ENCODE data around the gene FAM114A1. TPM values are rescaled to one million over a fixed set of nuclear protein-coding genes. Genes with fewer than 3 reads are reported as not detected.

FAM114A1 gene
- total RNA-seq = 173 and 229 TPM in 2 replicates

DNA sequence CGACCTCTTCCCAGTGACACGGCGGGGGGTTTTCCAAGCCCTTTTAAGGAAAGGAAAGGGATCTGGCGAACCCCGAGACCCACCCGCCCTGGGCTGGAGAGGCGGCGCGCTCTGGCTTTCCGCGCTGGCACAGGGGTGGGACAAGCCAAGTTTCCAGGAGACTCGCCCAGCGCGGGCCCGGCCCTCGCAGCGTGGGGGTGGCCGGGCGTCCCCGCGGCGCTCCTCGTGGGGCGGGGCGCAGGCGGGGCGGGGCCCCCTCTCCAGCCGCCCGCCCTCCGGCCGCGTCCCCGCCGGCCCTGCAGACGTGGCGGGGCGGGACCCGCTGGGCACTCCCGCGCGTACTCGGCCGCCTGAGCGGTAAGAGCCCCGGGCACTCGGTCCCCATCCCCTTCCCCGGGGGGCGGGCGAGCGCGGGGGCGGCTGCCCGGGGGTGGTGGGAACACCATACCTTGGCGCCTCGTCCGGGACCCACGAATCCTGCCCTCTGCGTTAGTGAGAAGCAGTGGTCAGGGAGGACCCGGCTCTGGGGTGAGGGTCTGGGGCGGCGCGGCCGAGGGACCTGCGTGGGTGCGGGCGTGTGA lies at the start of gene FAM114A1:
Gene FAM114A1, plus strand, starts transcription at position 329 of the 581 bp plus-strand sequence. CDS start 10,273 bp downstream, outside the sequence.

DNA sequence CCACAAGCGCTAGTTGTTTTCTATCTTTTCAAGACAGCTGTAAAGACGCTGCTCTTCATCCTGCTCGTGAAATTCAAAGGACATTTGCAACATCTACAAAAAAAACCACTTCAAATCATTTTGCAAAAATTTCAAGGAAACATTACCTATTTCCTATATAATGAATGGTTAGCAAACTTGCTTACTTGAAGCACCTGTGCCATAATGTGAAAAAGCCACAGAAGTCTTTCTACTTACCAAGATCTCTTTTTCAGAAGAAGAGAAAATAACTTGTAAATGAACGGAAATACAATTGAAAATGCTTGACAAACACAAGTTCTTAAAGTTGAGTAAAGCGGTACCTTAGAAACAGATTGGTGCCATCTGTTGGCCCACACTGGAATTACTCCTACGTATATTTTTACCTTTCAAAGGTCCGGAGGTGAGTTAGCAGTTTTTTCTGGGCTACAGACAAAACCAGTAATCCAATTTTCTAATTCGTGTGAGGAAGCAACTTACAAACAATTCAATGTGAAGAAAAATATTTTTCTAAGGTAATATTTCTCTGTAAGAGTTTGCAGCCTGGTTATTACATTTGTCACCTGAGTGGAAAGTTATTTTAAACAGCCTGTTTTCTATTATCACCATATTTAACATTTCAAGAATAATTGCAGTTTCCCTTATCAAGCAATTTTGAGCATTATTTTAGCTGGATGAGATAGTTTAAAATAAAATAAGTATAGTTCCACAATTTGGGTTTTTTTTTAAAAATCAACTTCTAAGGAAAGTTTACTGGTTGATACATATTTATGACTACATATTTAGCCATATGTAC lies 10.9 kb upstream of the FAM114A1 start, which contains the start of gene TLR6:
Gene TLR6, minus strand, starts transcription at position 294 of the 814 bp plus-strand sequence. CDS start 27,344 bp downstream, outside the sequence.

Other genes with a start within 250 kb of the FAM114A1 start
- 27.2 and 28.1 TPM in 2 replicates for gene KLF3, start 203.6 kb upstream of the FAM114A1 start, total RNA-seq
- gene TLR10, start 84.8 kb upstream of the FAM114A1 start, total RNA-seq = not detected in 2 replicates
- 0.09 and 1.9 TPM in 2 replicates for gene TLR1, start 63.0 kb upstream of the FAM114A1 start, total RNA-seq
- 1.3 and 2.5 TPM in 2 replicates for gene TLR6, start 11.0 kb upstream of the FAM114A1 start, total RNA-seq
- 0.35 TPM in 1 of 2 replicates, not detected in the other for gene TMEM156, start 164.6 kb downstream of the FAM114A1 start, total RNA-seq
- 33.3 and 35.9 TPM in 2 replicates for gene KLHL5, start 194.4 kb downstream of the FAM114A1 start, total RNA-seq